Neural cell (in vitro differentiated cells): ENCODE measurements around the gene STX7. TPM values are rescaled to one million over a fixed set of nuclear protein-coding genes. Genes with fewer than 3 reads are reported as not detected.

ENCODE experiments used
- H2AFZ ChIP-seq: fragments of 200-600, 300-800 bp; sonication (generic), shearing (Covaris generic); 2 replicates; pipeline ENCODE4 v1.6.0; 2014; ENCODE audit warnings: low read depth, mild to moderate bottlenecking, antibody characterized with exemption, low read length, moderate library complexity
- H3F3A ChIP-seq: fragments of 200-600 bp; shearing (Covaris generic); 2 replicates; pipeline ENCODE4 v1.6.1; 2016; ENCODE audit warnings: mild to moderate bottlenecking, moderate library complexity, mixed read lengths, antibody characterized with exemption, low read length; ENCODE audit not compliant: insufficient read depth, poor library complexity, severe bottlenecking
- H3K27ac ChIP-seq: fragments of 200-600, 300-800 bp; sonication (generic), shearing (Covaris generic); 2 replicates; pipeline ENCODE4 v1.5.1; 2014; ENCODE audit warnings: mild to moderate bottlenecking, low read length, moderate library complexity
- H3K27me3 ChIP-seq: fragments of 300-800, 200-600 bp; sonication (generic), shearing (Covaris generic); 2 replicates; pipeline ENCODE4 v1.6.0; 2014; ENCODE audit warnings: mild to moderate bottlenecking, low read depth, low read length, moderate library complexity; ENCODE audit not compliant: insufficient read depth
- H3K36me3 ChIP-seq: fragments of 300-800, 200-600 bp; sonication (generic), shearing (Covaris generic); 2 replicates; pipeline ENCODE4 v1.5.1; 2014; ENCODE audit warnings: mild to moderate bottlenecking, antibody characterized with exemption, low read length, moderate library complexity; ENCODE audit not compliant: insufficient read depth
- H3K4me2 ChIP-seq: fragments of 300-800, 200-600 bp; sonication (generic), shearing (Covaris generic); 2 replicates; pipeline ENCODE4 v1.6.0; 2014; ENCODE audit warnings: mild to moderate bottlenecking, low read length
- H3K4me3 ChIP-seq: fragments of 300-800, 200-600 bp; sonication (generic), shearing (Covaris generic); 2 replicates; pipeline ENCODE4 v1.5.1; 2014; ENCODE audit warnings: mild to moderate bottlenecking, low read length, moderate library complexity
- H3K79me2 ChIP-seq: fragments of 200-600 bp; shearing (Covaris generic); replicated peaks from 2 replicates; pipeline ENCODE4 v1.6.0; 2014; ENCODE audit warnings: mild to moderate bottlenecking, low read length, moderate library complexity; ENCODE audit not compliant: insufficient read depth
- H3K9ac ChIP-seq: fragments of 300-800, 200-600 bp; sonication (generic), shearing (Covaris generic); 2 replicates; pipeline ENCODE4 v1.6.1; 2016; ENCODE audit warnings: mild to moderate bottlenecking, low read length, mixed read lengths
- H3K9me2 ChIP-seq: fragments of 200-600 bp; shearing (Covaris generic); 2 replicates; pipeline ENCODE4 v1.6.1; 2016; ENCODE audit warnings: mild to moderate bottlenecking, low read length, mixed read lengths; ENCODE audit not compliant: insufficient read depth
- H3K9me3 ChIP-seq: fragments of 200-600, 300-800 bp; sonication (generic), shearing (Covaris generic); 2 replicates; pipeline ENCODE4 v1.6.1; 2016; ENCODE audit warnings: mild to moderate bottlenecking, mixed run types, low read length, moderate library complexity, mixed read lengths
- H4K20me1 ChIP-seq: fragments of 200-600 bp; shearing (Covaris generic); 2 replicates; pipeline ENCODE4 v1.6.1; 2016; ENCODE audit warnings: mild to moderate bottlenecking, mixed run types; ENCODE audit not compliant: insufficient read depth
- CTCF ChIP-seq: fragments of 450-650 bp; IDR thresholded peaks from 2 replicates; pipeline ENCODE4 v1.5.1; 2014; ENCODE audit warnings: antibody characterized with exemption, mild to moderate bottlenecking, moderate library complexity; ENCODE audit not compliant: poor library complexity, severe bottlenecking
- EP300 ChIP-seq: fragments of 450-650 bp; conservative IDR thresholded peaks from 2 replicates; pipeline ENCODE4 v1.6.1; 2014; ENCODE audit warnings: antibody characterized with exemption, mild to moderate bottlenecking, moderate library complexity; ENCODE audit not compliant: poor library complexity, severe bottlenecking
- EZH2 ChIP-seq: fragments of 200-600, 300-800 bp; shearing (Covaris generic), sonication (generic); IDR thresholded peaks from 2 replicates; pipeline ENCODE4 v1.6.1; 2014; ENCODE audit warnings: antibody characterized with exemption, low read length, borderline replicate concordance, mild to moderate bottlenecking; ENCODE audit not compliant: insufficient read depth, poor library complexity, severe bottlenecking
- MXI1 ChIP-seq: fragments of 450-650 bp; conservative IDR thresholded peaks from 2 replicates; pipeline ENCODE4 v1.6.1; 2014; ENCODE audit warnings: antibody characterized with exemption, mild to moderate bottlenecking; ENCODE audit not compliant: poor library complexity, severe bottlenecking
- POLR2AphosphoS5 ChIP-seq: IDR thresholded peaks from 2 replicates; pipeline ENCODE4 v1.6.1; 2012
- RAD21 ChIP-seq: fragments of 450-650 bp; conservative IDR thresholded peaks from 2 replicates; pipeline ENCODE4 v1.6.1; 2014; ENCODE audit warnings: antibody characterized with exemption, mild to moderate bottlenecking, moderate library complexity
- REST ChIP-seq: IDR thresholded peaks from 2 replicates; pipeline ENCODE4 v1.6.1; 2012; ENCODE audit warnings: borderline replicate concordance
- SMC3 ChIP-seq: fragments of 450-650 bp; conservative IDR thresholded peaks from 2 replicates; pipeline ENCODE4 v1.6.1; 2014; ENCODE audit warnings: antibody characterized with exemption, mild to moderate bottlenecking, moderate library complexity; ENCODE audit not compliant: poor library complexity
- TAF1 ChIP-seq: IDR thresholded peaks from 2 replicates; pipeline ENCODE4 v1.6.1; 2012; ENCODE audit warnings: low read depth
- polyA plus RNA-seq: library from polyadenylated mRNA; depleted of rRNA; stranded (reverse); fragments of >200 nt; gene quantifications from 2 replicates; pipeline ENCODE4 v1.2.3, GENCODE V29; 2014

STX7 gene
- polyA plus RNA-seq, 1 donor from 2014 or later = 79.5 TPM

GRCh38 chr6:132506461-132506860 is 6.5 kb downstream of the STX7 start:
- TF ChIP-seq POLR2AphosphoS5 (no peak), REST (no peak), EP300 (no peak), CTCF (no peak), RAD21 (no peak), TAF1 (no peak), EZH2 (no peak), MXI1 (no peak), SMC3 (no peak)
- Histone ChIP-seq H3K9me2 (no peaks in the 10 kb centered on the region), H3K9ac (no peak overlapping the region), H3K27ac (no peak overlapping the region), H3K4me3 (no peak overlapping the region), H3K27me3 (no peaks in the 10 kb centered on the region), H3K79me2 (peaks cover 59% of the 10 kb centered on the region), H4K20me1 (no peaks in the 10 kb centered on the region), H3K36me3 (no peaks in the 10 kb centered on the region), H3K4me2 (no peak overlapping the region), H2AFZ (no peak overlapping the region), H3F3A (no peaks in the 10 kb centered on the region), H3K9me3 (no peaks in the 10 kb centered on the region)

- Histone ChIP-seq H3K79me2 (peaks cover 46% of the 10 kb centered on the region), H4K20me1 (no peaks in the 10 kb centered on the region)
- no peak for TF ChIP-seq TAF1
- no peak for TF ChIP-seq MXI1
- no peak for TF ChIP-seq EP300
- TF ChIP-seq REST = no peak
- TF ChIP-seq RAD21 = no peak
- TF ChIP-seq EZH2 = no peak
- no peak for TF ChIP-seq SMC3
- no peak for TF ChIP-seq CTCF
These were observed 7.8 kb downstream of the STX7 start for GRCh38 chr6:132505158-132505557.

More at GRCh38 chr6:132505158-132505557, 7.8 kb downstream of the STX7 start:
- H3K4me2 ChIP-seq = no peak overlapping the region
- no peak overlapping the region for H3K27ac ChIP-seq
- H3K9ac ChIP-seq = no peak overlapping the region
- no peaks in the 10 kb centered on the region for H3K36me3 ChIP-seq
- no peaks in the 10 kb centered on the region for H3K27me3 ChIP-seq
- no peaks in the 10 kb centered on the region for H3F3A ChIP-seq
- no peaks in the 10 kb centered on the region for H3K9me2 ChIP-seq
- H3K9me3 ChIP-seq = no peaks in the 10 kb centered on the region
- no peak overlapping the region for H2AFZ ChIP-seq
- no peak overlapping the region for H3K4me3 ChIP-seq
